PFSK-1 (cell line): ENCODE measurements around the gene PHACTR3.

ENCODE experiments used
- FOXP2 ChIP-seq: optimal IDR thresholded peaks from 2 replicates; pipeline ENCODE3; 2011; ENCODE audit warnings: borderline replicate concordance, control low read depth, inconsistent platforms; ENCODE audit not compliant: insufficient read depth; ENCODE audit errors: extremely low read length, extremely low read depth
- POLR2AphosphoS5 ChIP-seq: IDR thresholded peaks from 2 replicates; pipeline ENCODE4 v1.6.1; 2012; ENCODE audit warnings: low read depth, mild to moderate bottlenecking, control low read depth, low read length, moderate library complexity
- SIN3A ChIP-seq: IDR thresholded peaks from 2 replicates; pipeline ENCODE4 v1.6.1; 2012; ENCODE audit warnings: mild to moderate bottlenecking, low read length, moderate library complexity, borderline replicate concordance; ENCODE audit not compliant: insufficient read depth
- TAF1 ChIP-seq: IDR thresholded peaks from 2 replicates; pipeline ENCODE4 v1.6.1; 2012; ENCODE audit warnings: low read length, control low read depth, borderline replicate concordance; ENCODE audit not compliant: insufficient read depth
- TF ChIP-seq, protein P1 (sequence below), 2 experiments: IDR thresholded peaks; 2 replicates each; pipeline versions ENCODE4 v1.6.1 to v1.8.0; 2011 to 2012; ENCODE audit warnings: low read depth in 2 of 2, low read length in 2 of 2, control low read depth in 1 of 2, inconsistent platforms in 1 of 2, mild to moderate bottlenecking in 1 of 2, moderate library complexity in 1 of 2; ENCODE audit not compliant: insufficient read depth in 1 of 2

PHACTR3 gene

DNA sequence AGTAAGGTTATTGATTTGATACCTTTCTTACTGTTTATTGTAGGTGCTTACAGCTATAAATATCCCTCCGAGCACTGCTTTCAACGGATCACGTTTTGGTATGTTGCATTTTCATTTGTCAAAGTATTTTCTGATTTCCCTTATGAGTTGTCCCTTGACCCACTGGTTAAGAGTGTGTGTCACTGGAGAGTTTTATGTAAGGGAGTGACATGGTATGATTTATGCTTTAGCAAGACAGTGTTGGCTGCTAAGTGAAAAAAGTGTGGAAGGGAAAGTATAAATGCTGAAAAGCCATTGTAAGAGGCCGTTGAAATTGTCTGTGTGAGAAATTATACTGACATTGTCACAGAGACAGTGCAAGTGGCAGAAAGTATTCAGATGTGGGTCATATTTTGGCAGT is 257.1 kb downstream of the PHACTR3 start:
- no peak for TF ChIP-seq FOXP2
- TF ChIP-seq POLR2AphosphoS5: no peak
- no peak for TF ChIP-seq SIN3A
- TF ChIP-seq, protein P1, sequence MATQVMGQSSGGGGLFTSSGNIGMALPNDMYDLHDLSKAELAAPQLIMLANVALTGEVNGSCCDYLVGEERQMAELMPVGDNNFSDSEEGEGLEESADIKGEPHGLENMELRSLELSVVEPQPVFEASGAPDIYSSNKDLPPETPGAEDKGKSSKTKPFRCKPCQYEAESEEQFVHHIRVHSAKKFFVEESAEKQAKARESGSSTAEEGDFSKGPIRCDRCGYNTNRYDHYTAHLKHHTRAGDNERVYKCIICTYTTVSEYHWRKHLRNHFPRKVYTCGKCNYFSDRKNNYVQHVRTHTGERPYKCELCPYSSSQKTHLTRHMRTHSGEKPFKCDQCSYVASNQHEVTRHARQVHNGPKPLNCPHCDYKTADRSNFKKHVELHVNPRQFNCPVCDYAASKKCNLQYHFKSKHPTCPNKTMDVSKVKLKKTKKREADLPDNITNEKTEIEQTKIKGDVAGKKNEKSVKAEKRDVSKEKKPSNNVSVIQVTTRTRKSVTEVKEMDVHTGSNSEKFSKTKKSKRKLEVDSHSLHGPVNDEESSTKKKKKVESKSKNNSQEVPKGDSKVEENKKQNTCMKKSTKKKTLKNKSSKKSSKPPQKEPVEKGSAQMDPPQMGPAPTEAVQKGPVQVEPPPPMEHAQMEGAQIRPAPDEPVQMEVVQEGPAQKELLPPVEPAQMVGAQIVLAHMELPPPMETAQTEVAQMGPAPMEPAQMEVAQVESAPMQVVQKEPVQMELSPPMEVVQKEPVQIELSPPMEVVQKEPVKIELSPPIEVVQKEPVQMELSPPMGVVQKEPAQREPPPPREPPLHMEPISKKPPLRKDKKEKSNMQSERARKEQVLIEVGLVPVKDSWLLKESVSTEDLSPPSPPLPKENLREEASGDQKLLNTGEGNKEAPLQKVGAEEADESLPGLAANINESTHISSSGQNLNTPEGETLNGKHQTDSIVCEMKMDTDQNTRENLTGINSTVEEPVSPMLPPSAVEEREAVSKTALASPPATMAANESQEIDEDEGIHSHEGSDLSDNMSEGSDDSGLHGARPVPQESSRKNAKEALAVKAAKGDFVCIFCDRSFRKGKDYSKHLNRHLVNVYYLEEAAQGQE (IDR thresholded peaks at IDR 0.05; ENCODE audit: insufficient read depth in 1 of 2, low read depth in 2 of 2, low read length in 2 of 2): no peak
- TF ChIP-seq TAF1: no peak

DNA sequence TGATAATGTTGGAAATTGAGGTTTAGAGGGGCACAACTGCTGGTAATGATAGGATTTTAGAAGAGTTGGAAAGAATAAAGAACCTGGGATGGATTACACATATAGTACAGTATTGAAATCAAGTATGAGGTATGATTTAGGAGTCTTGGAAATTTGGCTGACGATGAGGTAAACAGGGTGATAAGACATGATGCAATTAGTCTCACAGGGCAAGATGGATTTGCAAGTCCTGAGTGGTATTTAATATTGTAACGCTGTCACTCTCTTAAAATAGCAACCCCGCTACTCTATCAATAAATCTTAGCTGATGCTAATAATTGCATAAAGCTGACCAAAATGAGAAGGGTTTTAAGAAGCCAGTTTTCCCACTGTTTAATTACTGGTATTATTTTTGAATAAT is 258.7 kb downstream of the PHACTR3 start:
- TF ChIP-seq, protein P1 (IDR thresholded peaks at IDR 0.05; ENCODE audit: insufficient read depth in 1 of 2, low read depth in 2 of 2, low read length in 2 of 2): no peak
- TF ChIP-seq SIN3A (no peak), FOXP2 (no peak), POLR2AphosphoS5 (no peak), TAF1 (no peak)

DNA sequence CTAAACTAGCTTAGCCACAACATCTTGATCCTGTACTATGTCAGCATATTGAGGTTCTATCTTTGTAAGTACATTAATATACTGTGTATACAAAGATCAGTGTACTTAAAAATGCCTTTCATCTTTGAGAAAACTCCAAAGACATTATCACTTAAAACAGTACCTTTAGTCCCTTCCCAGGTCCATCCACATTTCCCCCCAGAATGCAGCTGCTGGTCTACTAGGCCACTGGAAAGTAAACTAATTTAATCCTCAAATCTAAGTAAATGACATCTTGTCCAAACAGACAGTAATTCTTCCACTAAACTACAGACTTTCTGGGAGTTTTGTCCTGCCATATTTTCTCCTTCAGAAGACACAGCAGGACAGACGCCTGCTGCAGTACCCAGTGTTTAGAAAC is 260.4 kb downstream of the PHACTR3 start:
- TF ChIP-seq, protein P1 (IDR thresholded peaks at IDR 0.05; ENCODE audit: insufficient read depth in 1 of 2, low read depth in 2 of 2, low read length in 2 of 2): no peak
- no peak for TF ChIP-seq FOXP2
- TF ChIP-seq SIN3A: no peak
- TF ChIP-seq TAF1: no peak
- TF ChIP-seq POLR2AphosphoS5: no peak

DNA sequence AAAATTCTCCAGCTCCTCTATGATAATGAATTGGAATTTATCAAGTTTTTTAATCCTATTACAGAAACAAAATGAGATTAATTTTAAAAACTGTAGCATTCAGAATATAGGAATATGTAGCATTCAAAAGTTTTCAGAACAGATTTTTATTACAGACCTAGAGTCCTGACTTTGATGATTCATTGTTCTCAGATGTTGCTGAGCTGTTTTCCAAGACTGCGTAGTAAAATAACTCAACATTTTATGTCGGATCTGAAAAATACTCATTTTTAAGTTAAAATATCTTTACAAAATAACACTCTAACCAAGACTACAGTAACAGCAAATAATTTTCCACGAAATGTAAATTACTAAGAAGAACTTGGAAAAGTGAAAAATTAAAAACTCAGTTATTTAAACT is 262.0 kb downstream of the PHACTR3 start:
- TF ChIP-seq SIN3A: no peak
- no peak for TF ChIP-seq FOXP2
- TF ChIP-seq, protein P1 (IDR thresholded peaks at IDR 0.05; ENCODE audit: insufficient read depth in 1 of 2, low read depth in 2 of 2, low read length in 2 of 2): no peak
- no peak for TF ChIP-seq TAF1
- TF ChIP-seq POLR2AphosphoS5: no peak

DNA sequence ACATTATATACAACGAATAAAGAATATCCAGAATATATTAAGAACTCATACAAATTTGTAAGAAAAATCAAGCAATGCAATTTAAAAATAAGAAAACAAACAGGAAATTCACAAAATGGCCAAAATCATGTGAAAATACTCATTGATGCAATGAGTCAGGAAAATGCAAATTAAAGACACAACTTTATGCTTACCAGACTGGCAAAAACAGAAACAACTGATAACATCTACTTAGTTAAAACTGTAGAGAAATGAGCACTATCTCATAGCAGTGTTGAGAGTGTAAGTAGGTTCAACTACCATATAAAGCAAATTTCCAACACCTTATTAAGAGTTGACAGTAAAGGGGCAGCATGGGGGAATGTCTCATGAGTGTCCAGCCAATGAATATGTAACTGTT is 266.8 kb downstream of the PHACTR3 start:
- TF ChIP-seq FOXP2 (no peak), POLR2AphosphoS5 (no peak), TAF1 (no peak), SIN3A (no peak)
- TF ChIP-seq, protein P1 (IDR thresholded peaks at IDR 0.05; ENCODE audit: insufficient read depth in 1 of 2, low read depth in 2 of 2, low read length in 2 of 2): no peak
